Measurements from ENCODE around the gene HES3.

The HES3 gene

GRCh38 chr1:6260961-6261614 is 17.1 kb downstream of the HES3 start, which contains the start of gene GPR153:
GPR153 (minus strand) TSS chr1:6261098; CDS start chr1:6254905, 6,193 bp downstream.
- peak within 1 kb of the TSS; percentile 76 for H3K4me3 ChIP-seq
- TF ChIP-seq, protein P1, sequence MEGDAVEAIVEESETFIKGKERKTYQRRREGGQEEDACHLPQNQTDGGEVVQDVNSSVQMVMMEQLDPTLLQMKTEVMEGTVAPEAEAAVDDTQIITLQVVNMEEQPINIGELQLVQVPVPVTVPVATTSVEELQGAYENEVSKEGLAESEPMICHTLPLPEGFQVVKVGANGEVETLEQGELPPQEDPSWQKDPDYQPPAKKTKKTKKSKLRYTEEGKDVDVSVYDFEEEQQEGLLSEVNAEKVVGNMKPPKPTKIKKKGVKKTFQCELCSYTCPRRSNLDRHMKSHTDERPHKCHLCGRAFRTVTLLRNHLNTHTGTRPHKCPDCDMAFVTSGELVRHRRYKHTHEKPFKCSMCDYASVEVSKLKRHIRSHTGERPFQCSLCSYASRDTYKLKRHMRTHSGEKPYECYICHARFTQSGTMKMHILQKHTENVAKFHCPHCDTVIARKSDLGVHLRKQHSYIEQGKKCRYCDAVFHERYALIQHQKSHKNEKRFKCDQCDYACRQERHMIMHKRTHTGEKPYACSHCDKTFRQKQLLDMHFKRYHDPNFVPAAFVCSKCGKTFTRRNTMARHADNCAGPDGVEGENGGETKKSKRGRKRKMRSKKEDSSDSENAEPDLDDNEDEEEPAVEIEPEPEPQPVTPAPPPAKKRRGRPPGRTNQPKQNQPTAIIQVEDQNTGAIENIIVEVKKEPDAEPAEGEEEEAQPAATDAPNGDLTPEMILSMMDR (IDR thresholded peaks at IDR 0.05) = no peak
- no peak for DNase-seq (ENCODE audit: low spot score)
- peak within 1 kb of the TSS in 1 of 2 donors; percentile 58 for H3K27ac ChIP-seq

GRCh38 chr1:6261615-6261995 is 17.6 kb downstream of the HES3 start:
- H3K4me3 ChIP-seq = peak overlapping the region; percentile 76
- TF ChIP-seq, protein P1 (IDR thresholded peaks at IDR 0.05) = no peak
- H3K27ac ChIP-seq = peak overlapping the region in 1 of 2 donors; percentile 58
- DNase-seq (ENCODE audit: low spot score) = no peak

DNA sequence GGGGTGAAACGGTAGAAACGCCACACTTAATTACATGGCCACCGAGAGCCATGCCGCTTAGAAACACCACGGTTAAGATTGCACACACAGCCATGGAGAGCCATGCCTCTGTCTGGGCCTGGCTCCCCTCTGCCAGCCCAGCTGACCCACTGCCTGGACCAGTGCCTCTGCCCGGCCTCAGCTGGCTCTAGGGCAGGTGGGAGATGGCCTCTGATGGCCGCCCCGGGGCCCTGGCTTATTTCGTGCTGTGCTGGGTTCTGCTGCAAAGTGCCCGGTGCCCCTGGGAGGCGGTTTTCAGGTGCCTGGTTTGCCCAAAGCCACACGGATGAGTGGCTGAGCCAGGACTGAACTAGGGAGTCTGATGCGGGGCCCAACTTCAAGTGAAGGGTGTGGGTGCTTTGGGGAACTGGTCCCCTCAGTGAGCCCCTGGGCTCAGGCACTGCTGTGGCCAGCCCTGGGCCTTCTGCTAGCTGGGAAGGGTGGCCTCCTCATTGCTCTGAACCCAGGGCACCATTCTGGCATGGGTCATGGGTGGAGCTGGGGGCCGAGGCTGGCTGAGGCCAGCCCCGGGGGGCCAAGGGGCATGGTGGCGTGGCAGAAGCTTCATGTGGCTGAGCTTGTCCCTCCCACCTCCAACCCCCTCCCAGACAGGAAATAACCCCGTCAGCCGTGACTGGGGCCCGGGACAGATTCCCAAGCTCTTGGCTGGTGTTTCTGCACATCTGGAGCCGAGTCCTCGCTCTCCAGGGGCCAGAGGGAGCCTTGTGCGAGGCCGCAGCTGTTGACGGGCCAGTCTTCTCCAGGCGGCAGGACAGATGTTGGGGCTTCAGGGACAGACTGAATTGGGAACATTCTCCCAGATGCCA is 18.8 kb downstream of the HES3 start:
- peak overlapping the region in 1 of 2 donors; percentile 31 for H3K27ac ChIP-seq
- DNase-seq (ENCODE audit: low spot score) = no peak

GRCh38 chr1:6263716-6264115 is 19.7 kb downstream of the HES3 start:
- TF ChIP-seq, protein P1 (IDR thresholded peaks at IDR 0.05) = no peak
- Histone ChIP-seq H3K27ac (no peak overlapping the region), H3K4me3 (no peak overlapping the region)
- DNase-seq (ENCODE audit: low spot score) = no peak

More for the DNA sequence above, 18.8 kb downstream of the HES3 start:
- no peak overlapping the region for H3K4me3 ChIP-seq
- TF ChIP-seq, protein P1 (IDR thresholded peaks at IDR 0.05) = no peak

DNA sequence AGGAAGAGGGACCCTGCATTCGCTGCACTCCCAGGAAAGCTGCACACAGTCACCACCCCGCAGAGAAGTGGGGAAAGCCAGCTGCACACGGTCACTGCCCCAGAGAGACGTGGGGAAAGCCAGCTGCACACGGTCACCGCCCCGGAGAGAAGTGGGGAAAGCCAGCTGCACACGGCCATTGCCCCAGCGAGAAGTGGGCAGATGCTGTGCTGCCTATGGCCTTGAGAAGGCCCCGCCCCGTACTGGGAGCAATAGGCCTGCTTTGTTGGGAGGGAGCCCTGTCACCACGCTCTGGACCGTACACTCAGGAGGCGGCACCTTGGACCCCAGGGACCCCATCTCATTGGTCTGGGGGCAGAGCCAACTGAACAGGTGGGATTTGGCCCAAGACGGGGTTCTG is 21.2 kb downstream of the HES3 start:
- DNase-seq (ENCODE audit: low spot score) = no peak
- Histone ChIP-seq H3K27ac (no peak overlapping the region), H3K4me3 (no peak overlapping the region)
- TF ChIP-seq, protein P1 (IDR thresholded peaks at IDR 0.05) = no peak

GRCh38 chr1:6266641-6267040 is 22.7 kb downstream of the HES3 start:
- DNase-seq (ENCODE audit: low spot score) = no peak
- no peak overlapping the region for H3K27ac ChIP-seq
- TF ChIP-seq, protein P1 (IDR thresholded peaks at IDR 0.05) = no peak

More at GRCh38 chr1:6266641-6267040, 22.7 kb downstream of the HES3 start:
- no peak overlapping the region for H3K4me3 ChIP-seq
